ENCODE results near the gene DYRK1A.

Gene DYRK1A

DNA sequence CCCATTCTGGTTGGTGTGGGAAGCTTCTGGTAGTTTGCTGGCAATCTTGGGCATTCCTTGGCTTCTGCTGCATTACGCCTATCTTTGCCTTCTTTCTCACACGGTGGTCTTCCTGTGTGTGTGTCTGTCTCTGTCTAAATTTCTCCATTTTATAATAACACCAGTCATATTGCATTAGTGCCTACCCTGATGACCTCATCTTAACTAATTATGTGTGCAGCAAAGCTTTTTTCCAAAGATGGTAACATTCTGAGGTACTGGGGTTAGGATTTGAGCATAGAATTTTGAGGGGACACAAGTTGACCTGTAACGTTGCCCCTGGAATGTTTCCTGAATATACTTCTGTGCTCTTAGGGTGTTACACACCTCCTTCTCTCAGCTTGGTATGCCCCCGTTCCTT is 77.1 kb downstream of the DYRK1A start:
- Histone ChIP-seq H3K9me3 (ENCODE audit: control insufficient read depth in 1 of 2, low read length in 2 of 2) (no peaks in the 10 kb centered on the region), H3K4me3 (ENCODE audit: low read depth in 1 of 2, low read length in 2 of 2) (no peak overlapping the region), H3K27ac (ENCODE audit: low read depth, low read length) (no peak overlapping the region), H3K9ac (ENCODE audit: low read depth in 1 of 2, low read length in 2 of 2) (no peak overlapping the region), H3K36me3 (ENCODE audit: control insufficient read depth in 1 of 2, insufficient read depth in 2 of 2, low read length in 2 of 2) (peaks cover 0 to 7% of the 10 kb centered on the region in 2 donors), H3K4me1 (ENCODE audit: control insufficient read depth in 1 of 2, insufficient read depth in 2 of 2, low read length in 2 of 2) (peaks cover 0 to 4% of the 10 kb centered on the region in 2 donors), H3K27me3 (ENCODE audit: control insufficient read depth in 1 of 2, insufficient read depth in 2 of 2, low read length in 2 of 2) (no peaks in the 10 kb centered on the region)

DNA sequence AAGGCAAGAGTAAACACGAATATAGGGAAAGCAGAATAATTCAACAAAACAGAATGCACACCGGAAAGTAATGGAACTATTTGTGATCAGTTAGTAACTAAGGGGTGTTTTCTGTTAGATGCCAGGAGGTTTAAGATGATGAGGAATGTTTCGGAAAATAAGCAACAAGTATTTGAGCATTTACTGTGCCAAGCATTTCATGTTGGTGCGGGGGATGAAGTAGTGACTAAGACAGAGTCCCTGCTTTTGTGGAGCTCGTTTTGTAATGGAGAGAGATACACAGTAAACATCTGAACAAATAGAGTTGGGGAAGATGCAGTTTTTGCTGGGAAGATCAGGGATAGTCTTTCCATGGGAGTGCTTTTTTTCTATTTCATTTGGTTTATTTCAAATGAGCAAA is 78.7 kb downstream of the DYRK1A start:
- H3K27me3 ChIP-seq (ENCODE audit: control insufficient read depth in 1 of 2, insufficient read depth in 2 of 2, low read length in 2 of 2): no peaks in the 10 kb centered on the region
- no peak overlapping the region for H3K27ac ChIP-seq (ENCODE audit: low read depth, low read length)
- H3K36me3 ChIP-seq (ENCODE audit: control insufficient read depth in 1 of 2, insufficient read depth in 2 of 2, low read length in 2 of 2): peaks cover 0 to 7% of the 10 kb centered on the region in 2 donors
- no peak overlapping the region for H3K9ac ChIP-seq (ENCODE audit: low read depth in 1 of 2, low read length in 2 of 2)
- no peak overlapping the region for H3K4me3 ChIP-seq (ENCODE audit: low read depth in 1 of 2, low read length in 2 of 2)
- no peaks in the 10 kb centered on the region for H3K9me3 ChIP-seq (ENCODE audit: control insufficient read depth in 1 of 2, low read length in 2 of 2)
- H3K4me1 ChIP-seq (ENCODE audit: control insufficient read depth in 1 of 2, insufficient read depth in 2 of 2, low read length in 2 of 2): peaks cover 3 to 4% of the 10 kb centered on the region in 2 donors

DNA sequence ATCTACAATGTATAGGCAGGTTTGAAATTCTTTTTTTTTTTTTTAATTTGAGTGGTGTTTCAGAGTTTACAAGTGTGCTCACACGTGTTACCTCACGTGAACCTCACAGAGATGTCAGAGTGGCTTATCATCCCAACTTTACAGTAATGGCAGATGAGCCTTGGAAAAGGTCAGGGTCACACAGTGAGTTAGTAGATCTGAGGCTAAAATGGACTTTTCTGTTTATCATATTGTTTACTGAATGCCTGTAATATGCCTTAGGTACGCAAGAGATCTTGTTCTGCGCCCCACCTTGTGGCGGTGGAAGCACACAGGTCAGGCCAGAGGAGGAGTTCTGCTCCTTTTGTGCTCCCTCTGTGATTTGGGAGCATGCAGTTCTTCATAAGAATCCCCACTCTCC is 80.0 kb downstream of the DYRK1A start:
- H3K4me1 ChIP-seq (ENCODE audit: control insufficient read depth in 1 of 2, insufficient read depth in 2 of 2, low read length in 2 of 2): peaks cover 4% of the 10 kb centered on the region in 2 donors
- no peak overlapping the region for H3K9ac ChIP-seq (ENCODE audit: low read depth in 1 of 2, low read length in 2 of 2)
- H3K36me3 ChIP-seq (ENCODE audit: control insufficient read depth in 1 of 2, insufficient read depth in 2 of 2, low read length in 2 of 2): peaks cover 0 to 7% of the 10 kb centered on the region in 2 donors
- no peaks in the 10 kb centered on the region for H3K9me3 ChIP-seq (ENCODE audit: control insufficient read depth in 1 of 2, low read length in 2 of 2)
- no peak overlapping the region for H3K27ac ChIP-seq (ENCODE audit: low read depth, low read length)
- H3K4me3 ChIP-seq (ENCODE audit: low read depth in 1 of 2, low read length in 2 of 2): no peak overlapping the region
- H3K27me3 ChIP-seq (ENCODE audit: control insufficient read depth in 1 of 2, insufficient read depth in 2 of 2, low read length in 2 of 2): no peaks in the 10 kb centered on the region

DNA sequence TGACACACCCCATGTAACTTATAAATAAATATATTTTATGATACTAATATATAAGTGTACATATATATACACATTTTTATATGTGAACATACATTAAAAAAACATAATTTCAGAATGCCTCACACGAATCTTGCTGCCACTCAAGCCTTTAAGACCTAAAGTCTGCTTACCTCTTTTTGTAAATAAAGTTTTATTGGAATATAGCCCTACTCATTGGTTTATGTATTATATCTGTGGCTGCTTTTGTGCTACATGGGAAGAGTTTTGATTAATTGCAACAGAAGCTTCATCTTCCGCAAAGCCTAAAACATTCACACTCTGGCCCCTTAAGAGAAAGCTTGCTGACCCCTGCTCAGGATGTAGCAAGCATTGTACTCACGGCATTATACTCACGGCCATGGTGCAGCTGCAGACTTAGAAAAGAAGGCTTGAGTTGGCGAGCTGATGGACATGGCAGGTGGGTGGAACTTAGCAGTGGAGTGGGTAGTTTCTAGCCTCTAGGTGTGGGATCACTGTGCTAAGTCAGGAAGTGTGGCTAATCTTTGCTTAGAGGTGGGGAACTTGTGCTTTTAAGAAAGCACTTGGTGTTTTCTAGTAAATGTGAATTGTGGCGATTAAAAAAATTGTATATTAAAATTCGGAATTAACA is 80.8 kb downstream of the DYRK1A start:
- Histone ChIP-seq H3K27ac (ENCODE audit: low read depth, low read length) (no peak overlapping the region), H3K36me3 (ENCODE audit: control insufficient read depth in 1 of 2, insufficient read depth in 2 of 2, low read length in 2 of 2) (peaks cover 0 to 7% of the 10 kb centered on the region in 2 donors), H3K9me3 (ENCODE audit: control insufficient read depth in 1 of 2, low read length in 2 of 2) (no peaks in the 10 kb centered on the region), H3K27me3 (ENCODE audit: control insufficient read depth in 1 of 2, insufficient read depth in 2 of 2, low read length in 2 of 2) (no peaks in the 10 kb centered on the region), H3K4me1 (ENCODE audit: control insufficient read depth in 1 of 2, insufficient read depth in 2 of 2, low read length in 2 of 2) (peaks cover 4 to 7% of the 10 kb centered on the region in 2 donors), H3K9ac (ENCODE audit: low read depth in 1 of 2, low read length in 2 of 2) (no peak overlapping the region), H3K4me3 (ENCODE audit: low read depth in 1 of 2, low read length in 2 of 2) (no peak overlapping the region)

DNA sequence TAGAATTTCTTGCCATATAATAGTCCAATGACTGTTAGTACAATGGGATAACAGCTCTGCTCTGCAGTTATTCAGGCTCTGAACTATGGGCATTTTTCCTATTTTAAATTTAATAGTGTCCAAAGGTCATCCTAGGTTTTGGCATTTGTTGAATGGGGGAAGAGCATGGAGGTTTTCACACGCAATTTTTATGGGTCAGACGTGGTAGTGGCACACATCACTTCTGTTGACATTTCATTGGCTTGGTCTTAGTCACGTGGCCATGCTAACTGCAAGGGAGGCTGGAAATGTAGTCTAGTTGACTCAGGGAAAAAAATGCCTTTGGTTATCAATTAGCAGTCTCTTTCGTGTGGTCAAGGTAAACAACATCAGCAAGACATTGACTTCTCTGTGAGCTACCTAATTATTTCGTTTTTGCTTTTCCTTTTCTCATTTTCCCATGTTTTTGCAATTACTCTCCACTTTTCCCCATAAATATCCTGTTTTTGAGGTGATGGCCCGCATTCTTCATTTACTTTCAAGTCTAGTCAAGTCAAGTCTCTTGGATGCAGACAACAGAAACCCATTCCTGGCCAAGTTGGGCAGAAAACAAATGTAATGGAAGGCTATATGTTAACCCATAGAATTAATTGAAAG is 82.8 kb downstream of the DYRK1A start:
- Histone ChIP-seq H3K36me3 (ENCODE audit: control insufficient read depth in 1 of 2, insufficient read depth in 2 of 2, low read length in 2 of 2) (peaks cover 0 to 7% of the 10 kb centered on the region in 2 donors), H3K4me3 (ENCODE audit: low read depth in 1 of 2, low read length in 2 of 2) (no peak overlapping the region), H3K4me1 (ENCODE audit: control insufficient read depth in 1 of 2, insufficient read depth in 2 of 2, low read length in 2 of 2) (peaks cover 4 to 17% of the 10 kb centered on the region in 2 donors), H3K9ac (ENCODE audit: low read depth in 1 of 2, low read length in 2 of 2) (no peak overlapping the region), H3K9me3 (ENCODE audit: control insufficient read depth in 1 of 2, low read length in 2 of 2) (no peaks in the 10 kb centered on the region), H3K27me3 (ENCODE audit: control insufficient read depth in 1 of 2, insufficient read depth in 2 of 2, low read length in 2 of 2) (no peaks in the 10 kb centered on the region), H3K27ac (ENCODE audit: low read depth, low read length) (no peak overlapping the region)

DNA sequence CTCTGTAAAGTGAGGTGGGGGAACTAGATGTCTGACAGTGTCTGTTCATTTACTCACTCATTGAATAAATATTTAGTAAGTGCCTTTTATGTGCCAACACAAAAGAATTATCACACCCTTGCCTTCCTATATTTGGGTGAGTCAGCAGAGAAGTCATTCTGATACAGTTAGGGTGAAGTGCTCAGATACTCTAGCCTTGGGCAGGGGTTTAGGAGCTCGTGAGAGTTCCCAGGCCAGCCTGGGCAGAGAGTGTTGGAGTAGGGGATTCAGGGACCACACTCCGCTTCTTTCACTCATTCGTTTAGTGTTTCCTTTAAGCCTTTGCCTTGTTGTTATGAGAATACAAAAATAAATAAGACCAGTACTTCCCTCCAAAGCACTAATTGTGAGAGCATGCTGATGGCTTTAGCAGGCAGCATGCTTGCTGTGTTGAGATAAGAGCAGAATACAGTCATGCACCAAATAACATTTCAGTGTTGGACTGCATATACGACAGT is 83.9 kb downstream of the DYRK1A start:
- no peaks in the 10 kb centered on the region for H3K27me3 ChIP-seq (ENCODE audit: control insufficient read depth in 1 of 2, insufficient read depth in 2 of 2, low read length in 2 of 2)
- H3K9me3 ChIP-seq (ENCODE audit: control insufficient read depth in 1 of 2, low read length in 2 of 2): no peaks in the 10 kb centered on the region
- H3K36me3 ChIP-seq (ENCODE audit: control insufficient read depth in 1 of 2, insufficient read depth in 2 of 2, low read length in 2 of 2): peaks cover 0 to 7% of the 10 kb centered on the region in 2 donors
- peaks cover 11 to 28% of the 10 kb centered on the region in 2 donors for H3K4me1 ChIP-seq (ENCODE audit: control insufficient read depth in 1 of 2, insufficient read depth in 2 of 2, low read length in 2 of 2)
- no peak overlapping the region for H3K9ac ChIP-seq (ENCODE audit: low read depth in 1 of 2, low read length in 2 of 2)
- no peak overlapping the region for H3K4me3 ChIP-seq (ENCODE audit: low read depth in 1 of 2, low read length in 2 of 2)
- no peak overlapping the region for H3K27ac ChIP-seq (ENCODE audit: low read depth, low read length)

DNA sequence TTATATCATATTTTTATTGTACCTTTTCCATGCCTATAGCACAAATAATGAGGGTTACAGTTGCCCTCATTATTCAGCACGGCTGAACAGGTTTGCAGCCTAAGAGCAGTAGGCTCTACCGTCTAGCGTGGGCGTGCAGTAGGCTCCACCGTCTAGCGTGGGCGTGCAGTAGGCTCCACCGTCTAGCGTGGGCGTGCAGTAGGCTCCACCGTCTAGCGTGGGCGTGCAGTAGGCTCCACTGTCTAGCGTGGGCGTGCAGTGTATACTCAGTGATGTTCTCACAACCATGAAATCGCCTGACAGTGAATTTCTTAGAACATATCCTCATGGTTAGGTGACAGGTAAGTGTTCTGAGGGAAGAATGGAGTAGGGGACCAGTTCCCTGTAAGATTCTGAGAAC is 84.9 kb downstream of the DYRK1A start:
- Histone ChIP-seq H3K27me3 (ENCODE audit: control insufficient read depth in 1 of 2, insufficient read depth in 2 of 2, low read length in 2 of 2) (no peaks in the 10 kb centered on the region), H3K4me3 (ENCODE audit: low read depth in 1 of 2, low read length in 2 of 2) (no peak overlapping the region), H3K4me1 (ENCODE audit: control insufficient read depth in 1 of 2, insufficient read depth in 2 of 2, low read length in 2 of 2) (peaks cover 14 to 30% of the 10 kb centered on the region in 2 donors), H3K9me3 (ENCODE audit: control insufficient read depth in 1 of 2, low read length in 2 of 2) (no peaks in the 10 kb centered on the region), H3K9ac (ENCODE audit: low read depth in 1 of 2, low read length in 2 of 2) (no peak overlapping the region), H3K36me3 (ENCODE audit: control insufficient read depth in 1 of 2, insufficient read depth in 2 of 2, low read length in 2 of 2) (peaks cover 0 to 7% of the 10 kb centered on the region in 2 donors), H3K27ac (ENCODE audit: low read depth, low read length) (no peak overlapping the region)

DNA sequence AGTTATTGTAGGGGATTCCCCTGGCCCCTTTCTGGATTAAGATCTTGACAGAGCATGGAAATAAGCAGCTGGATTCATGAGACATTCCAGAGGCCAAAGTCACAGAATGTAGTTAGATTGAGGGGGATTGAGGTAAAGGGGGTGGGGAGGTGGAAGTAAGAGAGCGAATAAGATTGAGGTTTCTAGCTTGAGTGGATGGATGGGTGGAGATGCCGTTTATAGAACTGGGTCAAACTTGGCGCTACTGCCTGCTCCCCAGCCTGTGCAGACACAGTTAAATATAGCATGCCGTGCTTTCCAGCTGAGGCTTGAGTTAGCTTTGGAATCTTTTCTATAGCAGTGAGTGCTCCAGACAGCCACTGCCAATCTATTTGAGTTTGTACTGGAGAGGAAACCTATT is 85.7 kb downstream of the DYRK1A start:
- Histone ChIP-seq H3K4me1 (ENCODE audit: control insufficient read depth in 1 of 2, insufficient read depth in 2 of 2, low read length in 2 of 2) (peaks cover 14 to 30% of the 10 kb centered on the region in 2 donors), H3K4me3 (ENCODE audit: low read depth in 1 of 2, low read length in 2 of 2) (no peak overlapping the region), H3K27me3 (ENCODE audit: control insufficient read depth in 1 of 2, insufficient read depth in 2 of 2, low read length in 2 of 2) (no peaks in the 10 kb centered on the region), H3K9ac (ENCODE audit: low read depth in 1 of 2, low read length in 2 of 2) (no peak overlapping the region), H3K27ac (ENCODE audit: low read depth, low read length) (no peak overlapping the region), H3K36me3 (ENCODE audit: control insufficient read depth in 1 of 2, insufficient read depth in 2 of 2, low read length in 2 of 2) (peaks cover 0 to 7% of the 10 kb centered on the region in 2 donors), H3K9me3 (ENCODE audit: control insufficient read depth in 1 of 2, low read length in 2 of 2) (no peaks in the 10 kb centered on the region)

DNA sequence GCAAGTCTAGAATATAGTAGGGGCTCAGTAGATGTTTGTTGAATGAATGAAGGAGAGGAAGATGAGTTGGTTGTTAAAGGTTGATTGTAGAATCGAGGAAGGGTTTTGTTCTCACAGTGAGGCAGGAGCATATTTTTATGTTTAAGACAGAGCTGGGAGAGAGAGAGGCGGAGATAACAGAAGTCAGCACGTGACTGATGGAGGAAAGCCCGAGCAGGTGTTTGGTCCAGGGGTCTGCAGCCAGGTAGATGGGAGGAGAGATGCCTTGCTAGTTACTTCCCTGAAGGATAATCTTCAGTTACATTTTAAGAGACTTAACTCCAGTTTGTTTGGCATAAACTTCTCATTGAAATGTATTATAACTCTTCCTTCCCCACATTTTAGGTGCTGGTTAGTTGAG is 86.8 kb downstream of the DYRK1A start:
- no peak overlapping the region for H3K27ac ChIP-seq (ENCODE audit: low read depth, low read length)
- peaks cover 19 to 27% of the 10 kb centered on the region in 2 donors for H3K4me1 ChIP-seq (ENCODE audit: control insufficient read depth in 1 of 2, insufficient read depth in 2 of 2, low read length in 2 of 2)
- no peak overlapping the region for H3K4me3 ChIP-seq (ENCODE audit: low read depth in 1 of 2, low read length in 2 of 2)
- H3K27me3 ChIP-seq (ENCODE audit: control insufficient read depth in 1 of 2, insufficient read depth in 2 of 2, low read length in 2 of 2): no peaks in the 10 kb centered on the region
- no peaks in the 10 kb centered on the region for H3K9me3 ChIP-seq (ENCODE audit: control insufficient read depth in 1 of 2, low read length in 2 of 2)
- H3K36me3 ChIP-seq (ENCODE audit: control insufficient read depth in 1 of 2, insufficient read depth in 2 of 2, low read length in 2 of 2): peaks cover 0 to 3% of the 10 kb centered on the region in 2 donors
- no peak overlapping the region for H3K9ac ChIP-seq (ENCODE audit: low read depth in 1 of 2, low read length in 2 of 2)

DNA sequence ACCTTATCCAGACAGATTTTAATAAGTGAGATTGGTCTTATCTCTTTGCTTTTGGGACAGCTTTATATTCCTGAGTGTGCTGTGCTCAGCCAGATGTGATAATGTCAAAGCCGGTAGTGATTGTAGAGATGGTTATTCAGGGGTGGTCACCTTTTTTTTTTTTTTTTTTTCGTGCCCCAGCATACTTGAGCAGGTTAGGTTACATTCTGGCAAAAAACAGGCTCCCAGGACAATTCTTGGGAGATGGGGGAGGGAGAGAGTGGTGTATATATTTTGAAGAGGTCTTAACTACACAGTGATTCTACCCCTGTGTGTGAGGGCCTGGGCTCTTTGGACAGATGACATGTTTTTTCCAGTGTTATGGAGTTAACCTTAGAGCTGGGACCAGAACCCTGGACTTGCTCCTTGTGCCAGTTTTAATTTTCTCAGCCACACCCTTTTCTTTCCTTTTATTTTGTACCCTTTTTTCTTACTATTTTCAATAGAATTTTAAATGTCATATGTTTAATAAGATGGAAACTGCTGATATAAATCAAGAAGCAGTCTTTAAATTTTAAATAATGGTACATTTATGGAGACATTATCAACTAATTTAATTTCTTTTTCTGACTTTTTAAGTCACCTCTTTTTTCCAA is 88.4 kb downstream of the DYRK1A start:
- H3K27ac ChIP-seq (ENCODE audit: low read depth, low read length): no peak overlapping the region
- H3K36me3 ChIP-seq (ENCODE audit: control insufficient read depth in 1 of 2, insufficient read depth in 2 of 2, low read length in 2 of 2): peaks cover 0 to 3% of the 10 kb centered on the region in 2 donors
- no peak overlapping the region for H3K9ac ChIP-seq (ENCODE audit: low read depth in 1 of 2, low read length in 2 of 2)
- no peaks in the 10 kb centered on the region for H3K27me3 ChIP-seq (ENCODE audit: control insufficient read depth in 1 of 2, insufficient read depth in 2 of 2, low read length in 2 of 2)
- peaks cover 23 to 41% of the 10 kb centered on the region in 2 donors for H3K4me1 ChIP-seq (ENCODE audit: control insufficient read depth in 1 of 2, insufficient read depth in 2 of 2, low read length in 2 of 2)
- no peaks in the 10 kb centered on the region for H3K9me3 ChIP-seq (ENCODE audit: control insufficient read depth in 1 of 2, low read length in 2 of 2)
- H3K4me3 ChIP-seq (ENCODE audit: low read depth in 1 of 2, low read length in 2 of 2): no peak overlapping the region

Data from duodenal mucosa (tissue), 2 donors.